Measurements from ENCODE around the gene FAM210A. TPM values are rescaled to one million over a fixed set of nuclear protein-coding genes. Genes with fewer than 3 reads are reported as not detected.

Gene FAM210A
- total and polyA plus RNA-seq, 9 of the 15 experiments (the other 6 are each of a cell fraction or from before 2014, with no cell fraction given): 8.3 to 41.7 (median 19.1) TPM

DNA sequence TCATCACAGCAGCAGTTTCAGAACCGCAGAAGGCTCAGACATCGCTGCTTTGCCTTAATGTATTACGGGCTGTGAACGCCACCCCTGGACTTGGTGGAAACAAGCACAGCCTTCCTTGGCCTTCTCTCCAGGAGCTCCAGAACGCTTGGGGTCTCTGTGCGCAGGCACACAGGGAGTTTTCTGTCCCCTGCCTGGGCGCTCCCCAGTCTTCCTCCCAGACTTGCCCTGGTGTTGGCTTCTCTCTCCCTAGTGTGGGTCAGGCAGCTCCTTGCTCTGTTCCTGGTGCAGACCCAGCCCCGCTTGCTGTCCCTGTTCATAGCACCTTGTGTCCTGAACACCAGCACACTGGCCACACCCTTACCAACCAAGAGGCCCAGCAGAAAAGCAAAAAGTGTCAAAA, 103.6 kb downstream of the FAM210A start:
- Histone ChIP-seq H3K9me1 (ENCODE audit: control insufficient read depth, insufficient read depth, low read length) (no peaks in the 10 kb centered on the region), H3K4me2 (ENCODE audit: insufficient read depth, low read length) (no peak overlapping the region), H3K27ac (ENCODE audit: extremely low read depth, low read depth, low read length) (no peak overlapping the region), H3K4me1 (replicated peaks in 1 of 2; ENCODE audit: control insufficient read depth in 2 of 2, insufficient read depth in 2 of 2, low read length in 2 of 2) (peaks cover 0 to 4% of the 10 kb centered on the region in 2 experiments; a peak in 2 of 5 replicates), H3K27me3 (ENCODE audit: control insufficient read depth in 2 of 2, insufficient read depth in 2 of 2, low read length in 2 of 2) (peaks cover 44 to 81% of the 10 kb centered on the region in 2 experiments), H2AFZ (ENCODE audit: low read depth, low read length) (no peak overlapping the region), H3K36me3 (ENCODE audit: control insufficient read depth, insufficient read depth, low read length) (no peaks in the 10 kb centered on the region), H3K9me3 (replicated peaks; ENCODE audit: control insufficient read depth, insufficient read depth, low read depth, low read length) (no peaks in the 10 kb centered on the region), H3K4me3 (no peak overlapping the region), H4K20me1 (replicated peaks; ENCODE audit: control insufficient read depth, insufficient read depth, low read length) (no peaks in the 10 kb centered on the region; the same call in 1 of the 2 replicates), H3K79me2 (ENCODE audit: control insufficient read depth, insufficient read depth, low read length) (no peaks in the 10 kb centered on the region), H3K9ac (ENCODE audit: insufficient read depth in 1 of 2, low read depth in 2 of 2, low read length in 2 of 2) (no peak overlapping the region)
- in situ Hi-C loops (cut with MboI) (no loop called here), intact Hi-C loops (cut with micrococcal nuclease) (no loop called here)
- DNase-seq (ENCODE audit: extremely low read depth in 1 of 4, low spot score in 3 of 4): no peak
- CTCF ChIA-PET (ENCODE audit: low intra/inter-chr PET ratio): no interaction called here
- WGBS (ENCODE audit: insufficient coverage, low coverage, missing lambda C conversion rate): 0% methylated on average over 8 of the region's 8 CpGs
- BruUV-seq (replicated peaks): no TSS peak
- ATAC-seq: no peak
- POLR2A ChIA-PET: no interaction called here
- no peak for FAIRE-seq
- TF ChIP-seq RBM14 (IDR thresholded peaks at IDR 0.05; ENCODE audit: borderline replicate concordance, insufficient read depth, low read depth, low read length) (no peak), DPF2 (IDR thresholded peaks at IDR 0.05) (no peak), NR2C1 (IDR thresholded peaks at IDR 0.05) (no peak), NR2C1 (tag; IDR thresholded peaks at IDR 0.05) (no peak), ZZZ3 (IDR thresholded peaks at IDR 0.05) (no peak), ETV6 (IDR thresholded peaks at IDR 0.05; ENCODE audit: borderline replicate concordance in 1 of 2, low read depth in 2 of 2, low read length in 1 of 2) (no peak), ETV6 (CRISPR knock-in tag; IDR thresholded peaks at IDR 0.05; ENCODE audit: borderline replicate concordance) (no peak), ZFX (CRISPR knock-in tag; IDR thresholded peaks at IDR 0.05) (no peak), NCOA2 (IDR thresholded peaks at IDR 0.05; ENCODE audit: partially characterized antibody in 2 of 2) (no peak), ASH1L (IDR thresholded peaks at IDR 0.05; ENCODE audit: borderline replicate concordance, low read depth, partially characterized antibody) (no peak), NCOA4 (IDR thresholded peaks at IDR 0.05; ENCODE audit: partially characterized antibody) (no peak)
- TF ChIP-seq, protein P1, sequence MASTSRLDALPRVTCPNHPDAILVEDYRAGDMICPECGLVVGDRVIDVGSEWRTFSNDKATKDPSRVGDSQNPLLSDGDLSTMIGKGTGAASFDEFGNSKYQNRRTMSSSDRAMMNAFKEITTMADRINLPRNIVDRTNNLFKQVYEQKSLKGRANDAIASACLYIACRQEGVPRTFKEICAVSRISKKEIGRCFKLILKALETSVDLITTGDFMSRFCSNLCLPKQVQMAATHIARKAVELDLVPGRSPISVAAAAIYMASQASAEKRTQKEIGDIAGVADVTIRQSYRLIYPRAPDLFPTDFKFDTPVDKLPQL (IDR thresholded peaks at IDR 0.05; ENCODE audit: extremely low read depth, insufficient read length): no peak
- TF ChIP-seq, protein P2, sequence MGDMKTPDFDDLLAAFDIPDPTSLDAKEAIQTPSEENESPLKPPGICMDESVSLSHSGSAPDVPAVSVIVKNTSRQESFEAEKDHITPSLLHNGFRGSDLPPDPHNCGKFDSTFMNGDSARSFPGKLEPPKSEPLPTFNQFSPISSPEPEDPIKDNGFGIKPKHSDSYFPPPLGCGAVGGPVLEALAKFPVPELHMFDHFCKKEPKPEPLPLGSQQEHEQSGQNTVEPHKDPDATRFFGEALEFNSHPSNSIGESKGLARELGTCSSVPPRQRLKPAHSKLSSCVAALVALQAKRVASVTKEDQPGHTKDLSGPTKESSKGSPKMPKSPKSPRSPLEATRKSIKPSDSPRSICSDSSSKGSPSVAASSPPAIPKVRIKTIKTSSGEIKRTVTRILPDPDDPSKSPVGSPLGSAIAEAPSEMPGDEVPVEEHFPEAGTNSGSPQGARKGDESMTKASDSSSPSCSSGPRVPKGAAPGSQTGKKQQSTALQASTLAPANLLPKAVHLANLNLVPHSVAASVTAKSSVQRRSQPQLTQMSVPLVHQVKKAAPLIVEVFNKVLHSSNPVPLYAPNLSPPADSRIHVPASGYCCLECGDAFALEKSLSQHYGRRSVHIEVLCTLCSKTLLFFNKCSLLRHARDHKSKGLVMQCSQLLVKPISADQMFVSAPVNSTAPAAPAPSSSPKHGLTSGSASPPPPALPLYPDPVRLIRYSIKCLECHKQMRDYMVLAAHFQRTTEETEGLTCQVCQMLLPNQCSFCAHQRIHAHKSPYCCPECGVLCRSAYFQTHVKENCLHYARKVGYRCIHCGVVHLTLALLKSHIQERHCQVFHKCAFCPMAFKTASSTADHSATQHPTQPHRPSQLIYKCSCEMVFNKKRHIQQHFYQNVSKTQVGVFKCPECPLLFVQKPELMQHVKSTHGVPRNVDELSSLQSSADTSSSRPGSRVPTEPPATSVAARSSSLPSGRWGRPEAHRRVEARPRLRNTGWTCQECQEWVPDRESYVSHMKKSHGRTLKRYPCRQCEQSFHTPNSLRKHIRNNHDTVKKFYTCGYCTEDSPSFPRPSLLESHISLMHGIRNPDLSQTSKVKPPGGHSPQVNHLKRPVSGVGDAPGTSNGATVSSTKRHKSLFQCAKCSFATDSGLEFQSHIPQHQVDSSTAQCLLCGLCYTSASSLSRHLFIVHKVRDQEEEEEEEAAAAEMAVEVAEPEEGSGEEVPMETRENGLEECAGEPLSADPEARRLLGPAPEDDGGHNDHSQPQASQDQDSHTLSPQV (IDR thresholded peaks at IDR 0.05): no peak
- TF ChIP-seq, protein P3, sequence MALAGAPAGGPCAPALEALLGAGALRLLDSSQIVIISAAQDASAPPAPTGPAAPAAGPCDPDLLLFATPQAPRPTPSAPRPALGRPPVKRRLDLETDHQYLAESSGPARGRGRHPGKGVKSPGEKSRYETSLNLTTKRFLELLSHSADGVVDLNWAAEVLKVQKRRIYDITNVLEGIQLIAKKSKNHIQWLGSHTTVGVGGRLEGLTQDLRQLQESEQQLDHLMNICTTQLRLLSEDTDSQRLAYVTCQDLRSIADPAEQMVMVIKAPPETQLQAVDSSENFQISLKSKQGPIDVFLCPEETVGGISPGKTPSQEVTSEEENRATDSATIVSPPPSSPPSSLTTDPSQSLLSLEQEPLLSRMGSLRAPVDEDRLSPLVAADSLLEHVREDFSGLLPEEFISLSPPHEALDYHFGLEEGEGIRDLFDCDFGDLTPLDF (CRISPR knock-in tag; IDR thresholded peaks at IDR 0.05): no peak
- TF ChIP-seq, protein P4, sequence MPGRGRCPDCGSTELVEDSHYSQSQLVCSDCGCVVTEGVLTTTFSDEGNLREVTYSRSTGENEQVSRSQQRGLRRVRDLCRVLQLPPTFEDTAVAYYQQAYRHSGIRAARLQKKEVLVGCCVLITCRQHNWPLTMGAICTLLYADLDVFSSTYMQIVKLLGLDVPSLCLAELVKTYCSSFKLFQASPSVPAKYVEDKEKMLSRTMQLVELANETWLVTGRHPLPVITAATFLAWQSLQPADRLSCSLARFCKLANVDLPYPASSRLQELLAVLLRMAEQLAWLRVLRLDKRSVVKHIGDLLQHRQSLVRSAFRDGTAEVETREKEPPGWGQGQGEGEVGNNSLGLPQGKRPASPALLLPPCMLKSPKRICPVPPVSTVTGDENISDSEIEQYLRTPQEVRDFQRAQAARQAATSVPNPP (IDR thresholded peaks at IDR 0.05; ENCODE audit: borderline replicate concordance, insufficient read depth, insufficient read length): no peak

Data from K562 (cell line).